HL-60/S4 treated with retinoic acid at 250 ng/mL for 4 days and 3 days (cell line): Measurements from ENCODE around the gene HBA2.
"Not testable (repeated sequence)": the region's sequence is repeated elsewhere in the genome, so short reads cannot be mapped to it uniquely, and the experiment has no call there.

Experiments used
- in situ Hi-C: fragments of 300-500 bp; cut with MboI; formaldehyde crosslinking; loops from 2 replicates; pipeline ENCODE4 v1.7.0; 2022; ENCODE audit warnings: low sequenced_read_pairs

HBA2 gene

DNA sequence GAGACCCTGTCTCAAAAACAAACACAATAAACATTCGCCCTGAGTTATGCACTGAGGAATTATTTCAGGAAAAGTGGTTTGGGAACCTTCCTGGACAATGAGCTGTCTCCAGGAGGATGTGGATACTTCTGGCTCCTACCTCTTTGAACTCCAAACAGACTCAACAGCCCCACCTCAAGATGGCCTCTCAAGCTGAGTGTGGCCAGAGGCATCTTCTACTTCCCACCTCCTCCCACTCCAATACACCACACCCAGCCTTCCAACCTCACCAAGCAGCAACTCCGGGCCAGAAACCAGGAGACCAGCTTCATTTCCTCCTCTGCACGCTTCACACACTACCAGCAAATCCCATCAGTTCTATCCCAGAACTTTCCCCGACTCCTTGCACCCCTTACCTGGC is 19.2 kb downstream of the HBA2 start:
- in situ Hi-C loops = no loop called here

- in situ Hi-C loops = no loop called here
These were observed 20.0 kb downstream of the HBA2 start for GRCh38 chr16:192686-193085.

DNA sequence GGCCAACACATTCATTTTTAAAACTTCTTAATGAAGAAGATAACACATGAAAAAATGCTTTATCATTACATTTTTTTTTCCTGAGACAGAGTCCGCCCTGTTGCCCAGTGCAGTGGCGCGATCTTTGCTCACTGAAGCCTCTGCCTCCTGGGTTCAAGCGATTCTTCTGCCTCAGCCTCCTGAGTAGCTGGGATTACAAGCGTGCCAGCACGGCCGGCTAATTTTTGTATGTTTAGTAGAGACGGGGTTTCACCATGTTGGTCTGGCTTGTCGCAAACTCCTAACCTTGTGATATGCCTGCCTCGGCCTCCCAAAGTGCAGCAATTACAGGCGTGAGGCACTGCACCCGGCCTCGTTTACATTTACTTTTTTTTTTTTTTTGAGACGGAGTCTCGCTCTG is 20.8 kb downstream of the HBA2 start:
- in situ Hi-C loops = no loop called here

- in situ Hi-C loops = no loop called here
These were observed 21.8 kb downstream of the HBA2 start for GRCh38 chr16:194516-194915.

DNA sequence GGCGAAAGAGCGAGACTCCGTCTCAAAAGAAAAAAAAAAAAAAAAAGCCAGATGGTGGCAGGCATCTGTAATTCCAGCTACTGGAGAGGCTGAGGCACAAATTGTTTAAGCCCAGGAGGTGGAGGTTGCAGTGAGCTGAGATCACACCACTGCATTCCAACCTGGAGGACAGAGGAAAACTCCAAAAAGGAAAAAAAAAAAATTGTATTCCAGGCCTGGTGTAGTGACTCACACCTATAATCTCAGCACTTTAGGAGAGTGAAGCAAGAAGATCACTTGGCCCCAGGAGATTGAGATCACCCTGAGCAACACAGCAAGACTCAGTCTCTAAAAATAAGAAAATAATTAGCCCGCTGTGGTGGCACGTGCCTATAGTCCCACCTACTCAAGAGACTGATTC is 27.7 kb downstream of the HBA2 start:
- in situ Hi-C loops = no loop called here

- in situ Hi-C loops = no loop called here
These were observed 30.6 kb downstream of the HBA2 start for GRCh38 chr16:203246-203645.

- in situ Hi-C loops = not testable (repeated sequence)
These were observed 31.4 kb downstream of the HBA2 start for GRCh38 chr16:204046-204445.

- in situ Hi-C loops = not testable (repeated sequence)
These were observed 36.7 kb downstream of the HBA2 start for GRCh38 chr16:209359-209758.

GRCh38 chr16:211631-212180 is 39.0 kb downstream of the HBA2 start:
- in situ Hi-C loops = not testable (repeated sequence)

DNA sequence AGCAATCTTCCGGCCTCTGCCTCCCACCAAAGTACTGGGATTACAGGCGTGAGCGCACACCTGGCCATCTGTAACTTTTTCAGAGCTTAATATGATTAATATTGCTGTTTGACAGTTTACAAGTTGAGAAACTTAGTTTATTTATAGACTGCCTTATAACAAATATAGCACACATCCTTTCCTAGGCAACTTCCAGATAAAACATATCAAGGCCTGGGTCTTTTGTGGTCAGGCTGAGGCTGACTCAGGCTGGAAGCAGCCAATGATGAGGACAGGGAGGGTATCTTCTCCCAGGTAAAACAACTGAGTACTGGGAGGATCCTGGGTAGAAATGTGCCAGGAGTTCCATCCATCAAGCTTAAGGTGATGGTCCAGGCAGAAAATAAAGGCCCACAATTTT is 40.3 kb downstream of the HBA2 start:
- in situ Hi-C loops = no loop called here

- in situ Hi-C loops = no loop called here
These were observed 47.3 kb downstream of the HBA2 start for GRCh38 chr16:220021-220420.
